OCI-LY3 (cell line): ENCODE measurements around the gene ADM5.

Source experiments
- CTCF ChIP-seq: fragments of 200-600, 300-600 bp; sonication (generic); IDR thresholded peaks from 2 replicates; pipeline ENCODE4 v1.5.1; 2014; ENCODE audit warnings: antibody characterized with exemption, low read length, low read depth
- EZH2phosphoT487 ChIP-seq: fragments of 200-600 bp; shearing (Covaris generic); IDR thresholded peaks from 2 replicates; pipeline ENCODE4 v1.6.1; 2018; ENCODE audit warnings: antibody characterized with exemption, mixed run types, low read depth

GRCh38 chr19:49688531-49689132 lies 762 bp upstream of the ADM5 start:
- TF ChIP-seq CTCF (no peak), EZH2phosphoT487 (no peak)
